Adrenal gland (tissue), 5 donors: ENCODE results near the gene STX2.

ENCODE experiments used
- CTCF ChIP-seq, 6 experiments: fragments of 450-650 bp in 4 of 6; fragments of 200-600 bp in 2 of 6; sonication (generic) in 1 of 6; IDR thresholded peaks; 1 replicate in 5 of 6; 2 replicates in 1 of 6; pipeline versions ENCODE4 v1.5.1 to v1.8.0; 2016 to 2021; ENCODE audit warnings: antibody characterized with exemption in 6 of 6, mild to moderate bottlenecking in 2 of 6, moderate library complexity in 1 of 6
- POLR2A ChIP-seq, 2 donors: fragments of 450-650 bp; IDR thresholded peaks; one replicate each; pipeline ENCODE4 v1.6.1; 2017; ENCODE audit warnings: antibody characterized with exemption in 2 of 2, mild to moderate bottlenecking in 2 of 2, moderate library complexity in 1 of 2
- donor health status: DM: no; HTN: no; CAD: no.

- TF ChIP-seq CTCF (IDR thresholded peaks at IDR 0.05) (no peak), POLR2A (IDR thresholded peaks at IDR 0.05) (no peak)
Measured at GRCh38 chr12:130803702-130804101, 35.3 kb downstream of the STX2 start.
